Glomerular endothelial cell (primary cell): ENCODE data around the gene PTPRD. TPM values are rescaled to one million over a fixed set of nuclear protein-coding genes. Genes with fewer than 3 reads are reported as not detected.

ENCODE experiments used
- DNase-seq: peaks from one replicate; pipeline ENCODE4 v3.0.0-alpha.2; 2011; ENCODE audit warnings: low read depth, low spot score; ENCODE audit errors: extremely low read depth
- total RNA-seq: library from RNA; depleted of rRNA; stranded (reverse); fragments of >200 nt; gene quantifications from 2 replicates; pipeline ENCODE4 v1.2.3, GENCODE V29; 2015

PTPRD gene
- total RNA-seq, 1 donor from 2014 or later: 4.1 TPM

- DNase-seq: no peak
Measured at GRCh38 chr9:10208691-10209069, 404.1 kb downstream of the PTPRD start.

- DNase-seq: no peak
Measured at GRCh38 chr9:10204276-10204675, 408.5 kb downstream of the PTPRD start.

- no peak for DNase-seq
Measured at GRCh38 chr9:10173561-10173960, 439.2 kb downstream of the PTPRD start.

GRCh38 chr9:10172476-10172875 lies 440.3 kb downstream of the PTPRD start:
- no peak for DNase-seq

- DNase-seq: no peak
Measured at GRCh38 chr9:10168241-10168640, 444.6 kb downstream of the PTPRD start.

GRCh38 chr9:10148796-10149195 lies 464.0 kb downstream of the PTPRD start:
- no peak for DNase-seq

GRCh38 chr9:10146517-10147331 lies 466.1 kb downstream of the PTPRD start:
- DNase-seq: no peak

- DNase-seq: no peak
Measured at GRCh38 chr9:10144355-10144754, 468.4 kb downstream of the PTPRD start.

GRCh38 chr9:10135553-10135952 lies 477.2 kb downstream of the PTPRD start:
- no peak for DNase-seq

- no peak for DNase-seq
Measured at GRCh38 chr9:10134266-10134665, 478.5 kb downstream of the PTPRD start.

- no peak for DNase-seq
Measured at GRCh38 chr9:10130061-10130675, 482.6 kb downstream of the PTPRD start.

- DNase-seq: no peak
Measured at GRCh38 chr9:10127867-10128266, 484.9 kb downstream of the PTPRD start.

GRCh38 chr9:10112798-10113197 lies 500.0 kb downstream of the PTPRD start:
- no peak for DNase-seq

GRCh38 chr9:10112070-10112469 lies 500.7 kb downstream of the PTPRD start:
- no peak for DNase-seq

- DNase-seq: no peak
Measured at GRCh38 chr9:10108815-10109214, 504.0 kb downstream of the PTPRD start.

- no peak for DNase-seq
Measured at GRCh38 chr9:10104774-10105173, 508.0 kb downstream of the PTPRD start.

- no peak for DNase-seq
Measured at GRCh38 chr9:10095208-10095607, 517.6 kb downstream of the PTPRD start.

GRCh38 chr9:10094563-10094962 lies 518.2 kb downstream of the PTPRD start:
- DNase-seq: no peak

- DNase-seq: no peak
Measured at GRCh38 chr9:10080012-10080411, 532.8 kb downstream of the PTPRD start.

GRCh38 chr9:10079284-10079964 lies 533.4 kb downstream of the PTPRD start:
- no peak for DNase-seq

GRCh38 chr9:10071579-10071978 lies 541.2 kb downstream of the PTPRD start:
- DNase-seq: no peak
